Brain microvascular endothelial cell (primary cell): ENCODE results near the gene TCERG1L.

Experiments
- DNase-seq: peaks from one replicate; pipeline ENCODE4 v3.0.0-alpha.2; 2020
- H3K27ac ChIP-seq: fragments of 250-450 bp; sonication (Bioruptor Pico); 2 replicates; pipeline ENCODE4 v1.5.1; 2020; ENCODE audit warnings: mild to moderate bottlenecking, moderate library complexity
- H3K27me3 ChIP-seq: fragments of 250-450 bp; sonication (Bioruptor Pico); replicated peaks from 2 replicates; pipeline ENCODE4 v1.5.1; 2020; ENCODE audit warnings: mild to moderate bottlenecking
- H3K36me3 ChIP-seq: fragments of 250-450 bp; sonication (Bioruptor Pico); replicated peaks from 2 replicates; pipeline ENCODE4 v1.5.1; 2020; ENCODE audit warnings: mild to moderate bottlenecking
- H3K4me3 ChIP-seq: 2 replicates; pipeline ENCODE4 v1.5.1; 2011; ENCODE audit warnings: low read depth, mild to moderate bottlenecking, control low read depth, low read length, moderate library complexity
- CTCF ChIP-seq: IDR thresholded peaks from 2 replicates; pipeline ENCODE4 v1.5.1; 2011; ENCODE audit warnings: low read depth, mild to moderate bottlenecking, moderate library complexity, low read length, control low read depth, inconsistent platforms; ENCODE audit errors: missing control alignments
- in situ Hi-C: cut with HindIII; loops from 2 replicates; pipeline ENCODE4 v1.10.0; 2017; ENCODE audit warnings: low sequenced_read_pairs, low pct_ligation_motif_present

The TCERG1L gene

GRCh38 chr10:131249238-131249954 is 62.1 kb downstream of the TCERG1L start:
- H3K36me3 ChIP-seq: no peaks in the 10 kb centered on the region
- H3K4me3 ChIP-seq: no peak overlapping the region
- in situ Hi-C loops: no loop called here
- DNase-seq: no peak
- no peaks in the 10 kb centered on the region for H3K27me3 ChIP-seq
- no peak for TF ChIP-seq CTCF
- H3K27ac ChIP-seq: no peak overlapping the region

GRCh38 chr10:131248376-131249165 is 63.0 kb downstream of the TCERG1L start:
- in situ Hi-C loops: no loop called here
- no peaks in the 10 kb centered on the region for H3K27me3 ChIP-seq
- H3K4me3 ChIP-seq: no peak overlapping the region
- H3K36me3 ChIP-seq: no peaks in the 10 kb centered on the region
- H3K27ac ChIP-seq: no peak overlapping the region
- DNase-seq: no peak
- no peak for TF ChIP-seq CTCF

GRCh38 chr10:131247873-131248272 is 63.6 kb downstream of the TCERG1L start:
- Histone ChIP-seq H3K27ac (no peak overlapping the region), H3K4me3 (no peak overlapping the region), H3K27me3 (no peaks in the 10 kb centered on the region), H3K36me3 (no peaks in the 10 kb centered on the region)
- no peak for TF ChIP-seq CTCF
- DNase-seq: no peak
- in situ Hi-C loops: no loop called here

- in situ Hi-C loops: no loop called here
- Histone ChIP-seq H3K27me3 (no peaks in the 10 kb centered on the region), H3K27ac (no peak overlapping the region), H3K36me3 (no peaks in the 10 kb centered on the region), H3K4me3 (no peak overlapping the region)
- no peak for DNase-seq
- TF ChIP-seq CTCF: no peak
Observed at GRCh38 chr10:131246775-131247174, 64.7 kb downstream of the TCERG1L start.

- DNase-seq: no peak
- H3K36me3 ChIP-seq: no peaks in the 10 kb centered on the region
- H3K27ac ChIP-seq: no peak overlapping the region
- no peak overlapping the region for H3K4me3 ChIP-seq
- H3K27me3 ChIP-seq: no peaks in the 10 kb centered on the region
- in situ Hi-C loops: no loop called here
- no peak for TF ChIP-seq CTCF
Observed at GRCh38 chr10:131246089-131246488, 65.4 kb downstream of the TCERG1L start.
